ENCODE results near the gene HDAC7. TPM values are rescaled to one million over a fixed set of nuclear protein-coding genes. Genes with fewer than 3 reads are reported as not detected.

The HDAC7 gene
- total RNA-seq, 2 experiments from 2014 or later = 180 to 207 TPM

DNA sequence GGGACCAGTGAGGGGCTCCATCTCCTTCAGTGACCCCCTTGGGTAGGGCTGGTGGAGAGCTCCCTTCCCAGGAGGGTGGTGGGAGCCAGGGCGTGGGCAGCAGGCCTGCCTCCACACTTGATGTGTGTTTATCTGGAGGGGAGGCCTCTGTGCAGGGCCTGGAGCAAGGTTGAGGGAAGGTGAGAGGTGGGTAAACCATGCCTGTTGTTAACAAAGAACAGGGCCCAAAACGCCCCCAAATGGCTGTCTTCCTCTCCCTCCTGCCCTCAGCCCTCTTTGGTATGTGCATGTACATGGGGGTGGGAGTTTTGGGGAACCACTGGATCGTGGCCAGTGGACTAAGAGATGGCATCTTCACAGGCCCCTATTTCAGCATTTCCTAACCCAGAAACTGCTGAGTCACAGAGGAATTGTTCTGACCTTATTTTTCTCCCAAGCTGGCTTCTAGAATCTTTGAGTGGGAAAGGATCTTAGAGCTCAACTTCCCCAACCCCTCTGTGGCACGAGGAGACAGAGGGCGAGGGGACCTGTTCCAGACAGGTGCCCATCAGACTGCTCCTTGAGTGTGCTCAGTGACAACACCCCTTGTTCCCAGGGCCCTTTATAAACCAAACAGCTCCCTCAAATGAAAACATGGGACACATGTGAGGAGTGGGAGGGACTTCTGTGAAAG is 43.1 kb downstream of the HDAC7 start:
- ATAC-seq (no peak), DNase-seq (no peak)
- Mint-ChIP-seq H3K36me3 (ENCODE audit: low read depth) (peaks cover 3% of the 10 kb centered on the region), H3K4me3 (no peak overlapping the region), H3K9me3 (ENCODE audit: insufficient read depth) (no peaks in the 10 kb centered on the region), H3K27me3 (ENCODE audit: low read depth) (peaks cover 3% of the 10 kb centered on the region), H3K27ac (no peak overlapping the region), H3K4me1 (ENCODE audit: low read depth) (peaks cover 52% of the 10 kb centered on the region)
- CTCF ChIA-PET = interaction anchor here (0.6 to 18.4 kb wide), 11 partner anchors 8 to 186 kb away, joined by 3 to 646 read pairs (median 4); partner anchors contain the start of gene TMEM106C
- POLR2A ChIA-PET = interaction anchor here (1.2 kb wide), 1 partner anchor 57 kb away, joined by 3 read pairs; no protein-coding TSS in a partner anchor

DNA sequence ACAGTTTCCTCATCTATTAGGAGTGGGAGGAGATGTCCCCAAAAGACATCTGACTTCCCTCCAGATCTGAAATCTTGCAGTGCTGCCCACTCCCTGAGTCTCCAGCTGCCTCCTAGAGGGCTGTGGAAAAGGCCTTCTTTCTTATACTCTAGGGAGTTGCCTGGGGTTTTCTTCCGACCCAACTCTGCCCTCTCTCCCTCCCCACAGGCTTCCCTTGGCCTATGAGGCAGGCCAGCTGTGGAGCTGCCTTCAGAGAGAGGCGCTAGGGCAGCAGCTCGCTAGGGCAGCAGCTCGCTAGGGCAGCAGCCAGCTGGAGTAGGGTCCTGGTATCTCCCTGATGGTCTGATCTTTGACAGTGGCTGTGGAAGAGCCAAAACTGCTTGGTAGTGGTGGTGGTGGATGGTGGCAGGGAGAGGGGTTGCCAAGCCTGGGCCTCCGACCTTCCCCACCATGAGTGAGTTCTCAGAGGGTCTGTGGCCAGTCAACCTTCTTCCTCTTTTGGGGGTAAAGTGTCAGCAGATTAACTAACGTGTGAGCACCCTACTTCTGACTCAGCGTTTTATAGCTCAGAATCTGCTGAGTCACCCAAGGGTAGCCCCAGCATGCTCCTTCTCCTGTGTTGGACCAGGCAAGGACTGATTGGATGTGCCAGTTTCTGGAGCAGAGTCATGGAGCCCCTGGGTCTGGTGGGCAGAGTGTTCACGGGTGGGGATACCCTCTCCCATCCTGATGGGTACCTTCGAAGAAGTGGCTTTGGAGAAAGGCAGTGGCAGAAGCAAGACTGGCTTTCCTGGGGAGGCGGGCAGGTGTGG is 44.4 kb downstream of the HDAC7 start:
- H3K36me3 Mint-ChIP-seq (ENCODE audit: low read depth) = peaks cover 3% of the 10 kb centered on the region
- H3K9me3 Mint-ChIP-seq (ENCODE audit: insufficient read depth) = no peaks in the 10 kb centered on the region
- ChIA-PET CTCF (interaction anchor here (1.2 to 18.4 kb wide), 6 partner anchors 7 to 188 kb away, joined by 3 to 646 read pairs (median 122); partner anchors contain the start of genes RAPGEF3 and TMEM106C), POLR2A (interaction anchor here (0.6 kb wide), 1 partner anchor 21 kb away, joined by 3 read pairs; no protein-coding TSS in a partner anchor)
- no peak for DNase-seq
- H3K4me1 Mint-ChIP-seq (ENCODE audit: low read depth) = peaks cover 52% of the 10 kb centered on the region
- ATAC-seq = no peak
- no peak overlapping the region for H3K27ac Mint-ChIP-seq
- H3K4me3 Mint-ChIP-seq = no peak overlapping the region
- peaks cover 7% of the 10 kb centered on the region for H3K27me3 Mint-ChIP-seq (ENCODE audit: low read depth)

DNA sequence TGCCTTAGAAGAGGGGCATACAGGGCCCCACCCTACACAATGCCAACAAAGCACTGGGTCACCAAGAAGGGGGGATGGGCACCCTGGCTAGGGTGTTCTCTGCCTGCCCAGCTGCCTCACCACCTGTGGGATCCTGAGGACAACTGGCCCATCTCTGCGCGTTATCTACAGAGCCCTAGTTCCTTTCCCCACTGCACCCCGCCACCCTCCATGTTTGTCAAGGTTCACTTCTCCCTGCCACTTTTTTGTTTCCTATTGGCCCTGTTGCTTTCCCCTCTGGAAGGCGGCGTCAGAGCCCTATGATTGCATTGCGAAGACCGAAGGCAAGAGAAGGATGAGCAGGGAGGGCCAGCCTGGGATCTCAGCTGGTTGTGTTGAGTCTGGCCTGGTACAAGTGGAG is 45.0 kb downstream of the HDAC7 start:
- ChIA-PET CTCF (interaction anchor here (8.3 to 18.4 kb wide), 5 partner anchors 7 to 60 kb away, joined by 94 to 646 read pairs (median 144); partner anchors contain the start of gene RAPGEF3), POLR2A (no interaction called here)
- peaks cover 3% of the 10 kb centered on the region for H3K36me3 Mint-ChIP-seq (ENCODE audit: low read depth)
- peaks cover 7% of the 10 kb centered on the region for H3K27me3 Mint-ChIP-seq (ENCODE audit: low read depth)
- no peak for ATAC-seq
- peak overlapping the region; percentile 87 for H3K4me3 Mint-ChIP-seq
- no peak overlapping the region for H3K27ac Mint-ChIP-seq
- no peak for DNase-seq
- H3K9me3 Mint-ChIP-seq (ENCODE audit: insufficient read depth) = no peaks in the 10 kb centered on the region
- H3K4me1 Mint-ChIP-seq (ENCODE audit: low read depth) = peaks cover 50% of the 10 kb centered on the region

DNA sequence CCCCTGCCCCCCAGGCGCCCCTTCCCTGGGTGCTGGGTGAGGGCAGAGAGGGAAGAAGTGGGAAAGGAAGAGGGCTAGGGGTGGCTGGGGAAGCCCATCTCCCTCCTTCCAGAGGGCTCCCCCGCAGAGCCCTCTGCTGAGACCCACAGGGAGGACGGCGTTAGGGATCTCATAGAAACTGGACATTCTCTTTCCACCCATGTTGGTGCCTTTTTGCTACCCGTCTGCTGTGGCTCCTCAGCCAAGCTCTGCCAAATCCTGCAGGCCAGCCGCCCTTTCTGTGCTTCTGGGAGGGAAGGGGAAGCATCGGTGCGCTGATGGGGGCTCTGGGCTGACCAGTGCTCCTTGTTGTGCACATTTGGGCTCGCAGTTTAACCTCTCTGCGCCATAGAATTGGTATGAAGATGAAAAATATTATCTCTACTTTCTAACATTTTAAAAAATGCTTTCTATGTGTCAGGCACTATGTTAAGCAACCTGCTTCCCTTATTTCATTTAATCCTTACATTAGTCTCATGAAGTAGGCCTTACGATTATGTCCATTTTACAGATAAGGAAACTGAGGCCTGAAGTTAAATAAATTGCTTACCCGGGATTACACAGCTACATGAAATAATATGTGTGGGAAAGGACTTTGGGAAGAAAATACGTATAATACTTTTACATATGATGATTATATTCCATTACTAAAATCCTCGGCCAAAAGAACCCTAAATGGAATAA is 45.7 kb downstream of the HDAC7 start:
- POLR2A ChIA-PET = interaction anchor here (1.2 kb wide), 1 partner anchor 62 kb away, joined by 3 read pairs; no protein-coding TSS in a partner anchor
- H3K27ac Mint-ChIP-seq = peak overlapping the region; percentile 66
- peaks cover 7% of the 10 kb centered on the region for H3K27me3 Mint-ChIP-seq (ENCODE audit: low read depth)
- CTCF ChIA-PET = interaction anchor here (1.1 to 18.4 kb wide), 8 partner anchors 6 to 131 kb away, joined by 3 to 646 read pairs (median 122); partner anchors contain the start of genes RAPGEF3 and VDR
- no peak for DNase-seq
- H3K4me3 Mint-ChIP-seq = peak overlapping the region; percentile 87
- no peak for ATAC-seq
- no peaks in the 10 kb centered on the region for H3K9me3 Mint-ChIP-seq (ENCODE audit: insufficient read depth)
- H3K4me1 Mint-ChIP-seq (ENCODE audit: low read depth) = peaks cover 44% of the 10 kb centered on the region
- H3K36me3 Mint-ChIP-seq (ENCODE audit: low read depth) = no peaks in the 10 kb centered on the region

DNA sequence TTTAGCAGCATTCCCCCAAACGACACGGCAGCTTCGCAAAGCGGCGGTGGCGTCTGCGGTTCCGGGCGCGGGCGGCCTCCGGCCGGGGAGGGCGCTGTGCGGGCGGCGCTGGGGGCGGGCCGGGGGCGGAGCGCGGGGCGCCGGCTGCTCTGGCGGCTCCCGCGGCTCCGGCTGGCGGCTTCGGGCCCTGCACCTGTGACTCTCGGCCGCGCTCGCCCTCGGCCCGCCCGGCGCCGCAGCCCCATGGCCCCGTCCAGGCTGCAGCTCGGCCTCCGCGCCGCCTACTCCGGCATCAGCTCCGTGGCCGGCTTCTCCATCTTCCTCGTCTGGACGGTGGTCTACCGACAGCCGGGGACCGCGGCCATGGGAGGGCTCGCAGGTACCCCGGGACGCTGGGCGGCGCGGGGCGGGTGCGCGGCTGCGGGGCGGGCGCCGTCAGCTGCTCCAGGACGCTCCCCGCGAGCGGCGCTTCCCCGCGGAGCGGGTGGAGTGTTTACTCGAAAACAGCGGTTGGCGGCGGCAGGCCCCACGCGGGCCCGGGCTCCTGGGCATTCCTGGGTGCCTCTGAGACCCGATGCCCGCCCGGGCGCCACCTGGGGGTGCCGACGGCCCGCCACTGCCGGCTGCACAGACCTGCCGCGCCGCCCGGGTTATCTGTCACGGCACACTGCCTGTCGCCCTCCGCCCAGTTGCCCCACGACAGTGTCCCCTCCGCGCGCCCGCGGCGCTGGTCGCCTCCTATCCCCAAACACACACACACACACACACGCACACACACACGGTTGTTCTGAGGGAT is 46.4 kb downstream of the HDAC7 start, which contains the start of gene SLC48A1:
Gene SLC48A1, plus strand, starts transcription at position 177 of the 796 bp plus-strand sequence. Its CDS starts 67 bp downstream, at position 244.
- Mint-ChIP-seq H3K4me1 (ENCODE audit: low read depth) (peaks cover 40% of the 10 kb centered on the region), H3K4me3 (peak within 1 kb of the TSS; percentile 87), H3K27me3 (ENCODE audit: low read depth) (peaks cover 7% of the 10 kb centered on the region), H3K9me3 (ENCODE audit: insufficient read depth) (no peaks in the 10 kb centered on the region), H3K27ac (peak within 1 kb of the TSS; percentile 66), H3K36me3 (ENCODE audit: low read depth) (no peaks in the 10 kb centered on the region)
- DNase-seq = peak; percentile 73
- ChIA-PET POLR2A (interaction anchor here (1.2 to 1.4 kb wide), 2 partner anchors 40 to 63 kb away, joined by 3 to 6 read pairs; no protein-coding TSS in a partner anchor), CTCF (interaction anchor here (0.8 to 18.4 kb wide), 11 partner anchors 10 to 132 kb away, joined by 3 to 646 read pairs (median 5); partner anchors contain the start of genes RAPGEF3 and VDR)
- peak; percentile 88 for ATAC-seq

DNA sequence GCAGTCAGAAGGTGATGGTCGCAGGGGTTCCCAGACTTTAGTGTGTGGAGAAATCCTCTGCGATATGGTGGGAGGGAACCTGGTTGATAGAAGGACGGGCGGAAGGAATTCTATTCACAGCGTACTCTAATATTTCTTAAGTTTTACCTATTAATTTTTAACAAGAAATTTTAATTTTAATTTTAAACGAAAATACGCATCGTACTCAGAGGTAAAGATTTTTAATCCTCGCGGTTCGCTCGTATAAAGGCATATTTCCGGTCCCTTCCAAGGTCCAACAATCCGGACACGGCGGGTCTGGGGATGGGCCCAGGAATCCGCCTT is 47.0 kb downstream of the HDAC7 start:
- POLR2A ChIA-PET = interaction anchor here (1.4 kb wide), 1 partner anchor 41 kb away, joined by 6 read pairs; no protein-coding TSS in a partner anchor
- Mint-ChIP-seq H3K27me3 (ENCODE audit: low read depth) (peaks cover 7% of the 10 kb centered on the region), H3K36me3 (ENCODE audit: low read depth) (no peaks in the 10 kb centered on the region), H3K4me3 (peak overlapping the region; percentile 73), H3K27ac (peak overlapping the region; percentile 16), H3K4me1 (ENCODE audit: low read depth) (peaks cover 37% of the 10 kb centered on the region), H3K9me3 (ENCODE audit: insufficient read depth) (no peaks in the 10 kb centered on the region)
- no peak for DNase-seq
- CTCF ChIA-PET = interaction anchor here (0.6 to 18.4 kb wide), 12 partner anchors 10 to 1012 kb away, joined by 3 to 646 read pairs (median 4); partner anchors contain the start of genes RAPGEF3 and VDR
- no peak for ATAC-seq

DNA sequence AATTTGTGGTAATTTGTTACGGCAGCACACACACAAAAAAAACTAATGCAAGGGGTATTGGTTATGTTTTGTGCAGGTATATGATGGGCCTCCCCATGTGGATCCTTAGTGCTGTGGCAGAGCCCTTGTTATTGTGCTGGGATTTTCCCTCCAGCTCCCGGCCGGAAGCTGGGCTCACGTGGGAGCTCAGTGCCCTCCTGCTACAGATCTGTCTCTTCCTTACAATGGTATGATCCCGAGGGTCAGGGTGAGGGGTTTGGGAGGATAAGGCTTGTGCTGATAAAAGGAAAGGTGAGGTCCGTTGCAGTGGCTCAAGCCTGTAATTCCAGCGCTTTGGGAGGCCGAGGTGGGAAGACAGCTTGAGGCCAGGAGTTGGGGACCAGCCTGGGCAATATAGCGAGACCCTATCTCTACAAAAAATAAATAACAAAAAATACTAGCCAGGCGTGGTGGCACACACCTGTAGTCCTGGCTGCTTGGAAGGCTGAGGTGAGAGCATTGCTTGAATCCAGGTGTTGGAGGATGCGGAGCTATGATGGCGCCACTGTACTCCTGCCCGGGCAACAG is 47.5 kb downstream of the HDAC7 start:
- ChIA-PET CTCF (interaction anchor here (0.6 to 18.4 kb wide), 9 partner anchors 9 to 1013 kb away, joined by 3 to 646 read pairs (median 6); partner anchors contain the start of gene RAPGEF3), POLR2A (interaction anchor here (1.4 kb wide), 1 partner anchor 41 kb away, joined by 6 read pairs; no protein-coding TSS in a partner anchor)
- ATAC-seq (no peak), DNase-seq (no peak)
- no peaks in the 10 kb centered on the region for H3K36me3 Mint-ChIP-seq (ENCODE audit: low read depth)
- peaks cover 7% of the 10 kb centered on the region for H3K27me3 Mint-ChIP-seq (ENCODE audit: low read depth)
- peaks cover 38% of the 10 kb centered on the region for H3K4me1 Mint-ChIP-seq (ENCODE audit: low read depth)
- peak overlapping the region; percentile 16 for H3K27ac Mint-ChIP-seq
- H3K9me3 Mint-ChIP-seq (ENCODE audit: insufficient read depth) = no peaks in the 10 kb centered on the region
- H3K4me3 Mint-ChIP-seq = peak overlapping the region; percentile 73

DNA sequence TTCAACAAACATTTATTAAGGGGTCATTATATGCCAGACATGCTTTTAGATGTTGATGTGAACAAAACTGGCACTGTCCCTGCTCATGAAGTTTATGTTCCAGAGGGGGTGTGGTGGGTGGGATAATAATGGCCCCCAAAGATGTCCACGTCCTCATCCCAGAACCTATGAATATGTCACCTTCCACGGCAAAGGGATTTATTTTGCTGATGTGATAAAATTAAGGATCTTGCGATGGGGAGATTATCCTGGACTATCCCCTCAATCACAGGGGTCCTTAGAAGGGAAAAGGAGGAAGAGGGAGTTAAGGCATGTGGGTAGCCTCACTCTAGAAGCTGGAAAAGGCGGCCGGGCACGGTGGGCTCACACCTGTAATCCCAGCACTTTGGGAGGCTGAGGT is 48.4 kb downstream of the HDAC7 start:
- Mint-ChIP-seq H3K36me3 (ENCODE audit: low read depth) (no peaks in the 10 kb centered on the region), H3K9me3 (ENCODE audit: insufficient read depth) (no peaks in the 10 kb centered on the region), H3K27ac (no peak overlapping the region), H3K27me3 (ENCODE audit: low read depth) (peaks cover 7% of the 10 kb centered on the region), H3K4me1 (ENCODE audit: low read depth) (peaks cover 41% of the 10 kb centered on the region), H3K4me3 (no peak overlapping the region)
- ChIA-PET POLR2A (interaction anchor here (1.1 kb wide), 1 partner anchor 39 kb away, joined by 3 read pairs; no protein-coding TSS in a partner anchor), CTCF (interaction anchor here (6.4 to 18.4 kb wide), 6 partner anchors 7 to 65 kb away, joined by 94 to 646 read pairs (median 152); partner anchors contain the start of gene RAPGEF3)
- ATAC-seq = no peak
- no peak for DNase-seq

DNA sequence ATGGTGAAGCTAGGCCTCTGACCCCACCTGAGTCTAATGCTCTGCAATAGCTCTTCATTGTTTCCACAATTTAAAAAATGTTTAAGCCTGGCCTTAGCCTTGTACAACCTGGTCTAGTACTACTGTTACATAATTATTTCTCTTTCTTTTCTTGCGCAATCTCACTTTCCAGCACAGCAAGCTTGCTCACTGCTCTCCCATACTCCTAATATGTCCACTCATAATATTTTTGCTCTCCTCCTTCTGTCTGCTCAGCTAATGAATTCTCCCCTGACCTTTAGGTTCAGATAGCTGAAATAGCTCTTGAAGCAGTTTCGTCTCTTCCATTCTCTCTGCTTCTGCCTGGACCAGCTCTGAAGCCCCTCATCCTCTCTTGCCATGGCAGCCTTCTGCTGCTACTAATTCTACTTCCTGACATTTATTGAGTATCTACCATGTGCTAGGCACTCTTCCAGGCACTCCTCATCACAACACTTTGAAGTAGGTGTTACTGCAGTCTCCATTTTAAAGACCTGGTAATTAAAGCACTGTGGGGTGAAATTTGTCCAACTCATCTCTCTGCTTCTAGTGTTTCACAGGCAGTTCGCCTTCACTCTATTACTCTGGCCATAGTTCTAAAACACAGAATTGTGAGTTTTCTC is 49.5 kb downstream of the HDAC7 start:
- POLR2A ChIA-PET = interaction anchor here (0.5 to 1.1 kb wide), 3 partner anchors 41 to 143 kb away, joined by 3 read pairs; no protein-coding TSS in a partner anchor

More for the DNA sequence above, 49.5 kb downstream of the HDAC7 start:
- Mint-ChIP-seq H3K27ac (no peak overlapping the region), H3K36me3 (ENCODE audit: low read depth) (no peaks in the 10 kb centered on the region), H3K4me3 (no peak overlapping the region), H3K4me1 (ENCODE audit: low read depth) (peaks cover 41% of the 10 kb centered on the region), H3K9me3 (ENCODE audit: insufficient read depth) (no peaks in the 10 kb centered on the region), H3K27me3 (ENCODE audit: low read depth) (peaks cover 7% of the 10 kb centered on the region)
- ATAC-seq (no peak), DNase-seq (no peak)
- CTCF ChIA-PET = interaction anchor here (1.1 to 18.4 kb wide), 7 partner anchors 8 to 66 kb away, joined by 3 to 646 read pairs (median 147); partner anchors contain the start of gene RAPGEF3

Measured in activated CD8-positive, alpha-beta T cell treated with anti-CD3 and anti-CD28 coated beads, Interleukin-2, amount 10 ng/mL, durations not matched to agents 7 days and 5 days (primary cell).